GM23338 (cell line): ENCODE results near the gene RNASET2. TPM values are rescaled to one million over a fixed set of nuclear protein-coding genes. Genes with fewer than 3 reads are reported as not detected.

Source experiments
- ATAC-seq: fragments of 200-7000 bp; cut with Tn5 transposase; 3 replicates; pipeline ENCODE4 v1.9.1; 2020
- DNase-seq: peaks from one replicate; pipeline ENCODE4 v3.0.0-alpha.2; 2015; ENCODE audit warnings: low spot score
- H2AFZ ChIP-seq: fragments of 200-600 bp; sonication (generic); 2 replicates; pipeline ENCODE4 v1.8.0; 2016; ENCODE audit warnings: antibody characterized with exemption, mild to moderate bottlenecking, moderate library complexity
- H3F3A ChIP-seq: fragments of 200-600 bp; sonication (generic); replicated peaks from 2 replicates; pipeline ENCODE4 v1.8.0; 2017; ENCODE audit warnings: antibody characterized with exemption, mixed run types, low read depth
- H3K27ac ChIP-seq: fragments of 200-600 bp; sonication (generic); 2 replicates; pipeline ENCODE4 v1.6.1; 2016; ENCODE audit warnings: low read depth
- H3K27me3 ChIP-seq: fragments of 200-600 bp; sonication (generic); 2 replicates; pipeline ENCODE4 v1.8.0; 2016; ENCODE audit warnings: mild to moderate bottlenecking, mixed run types, moderate library complexity; ENCODE audit not compliant: insufficient read depth
- H3K36me3 ChIP-seq: fragments of 200-600 bp; sonication (generic); 2 replicates; pipeline ENCODE4 v1.8.0; 2016; ENCODE audit warnings: mild to moderate bottlenecking; ENCODE audit not compliant: insufficient read depth
- H3K4me1 ChIP-seq: fragments of 200-600 bp; sonication (generic); 2 replicates; pipeline ENCODE4 v1.8.0; 2016; ENCODE audit warnings: mild to moderate bottlenecking, moderate library complexity; ENCODE audit not compliant: insufficient read depth
- H3K4me2 ChIP-seq: fragments of 200-600 bp; sonication (generic); 2 replicates; pipeline ENCODE4 v1.7.1; 2017; ENCODE audit warnings: mixed run types
- H3K4me3 ChIP-seq: fragments of 200-600 bp; sonication (generic); 2 replicates; pipeline ENCODE4 v1.6.1; 2016; ENCODE audit warnings: mixed run types
- H3K79me2 ChIP-seq: fragments of 200-600 bp; sonication (generic); replicated peaks from 2 replicates; pipeline ENCODE4 v1.8.0; 2017; ENCODE audit warnings: mild to moderate bottlenecking; ENCODE audit not compliant: insufficient read depth
- H3K9me2 ChIP-seq: fragments of 200-600 bp; sonication (generic); 2 replicates; pipeline ENCODE4 v1.8.0; 2017; ENCODE audit not compliant: insufficient read depth
- H4K20me1 ChIP-seq: fragments of 200-600 bp; sonication (generic); replicated peaks from 2 replicates; pipeline ENCODE4 v1.8.0; 2017; ENCODE audit warnings: mild to moderate bottlenecking; ENCODE audit not compliant: insufficient read depth
- H3K27ac Mint-ChIP-seq: 2 replicates; pipeline ENCODE4 v1.8.0; 2020; ENCODE audit warnings: inconsistent platforms, mild to moderate bottlenecking, moderate library complexity, mixed read lengths
- H3K27me3 Mint-ChIP-seq: 3 replicates; pipeline ENCODE4 v1.8.0; 2022; ENCODE audit warnings: low read depth, mild to moderate bottlenecking, moderate library complexity, mixed read lengths, inconsistent platforms; ENCODE audit not compliant: insufficient read depth, poor library complexity
- H3K36me3 Mint-ChIP-seq: 3 replicates; pipeline ENCODE4 v1.8.0; 2021; ENCODE audit warnings: low read depth, mild to moderate bottlenecking, inconsistent platforms, moderate library complexity, mixed read lengths
- H3K4me1 Mint-ChIP-seq: 3 replicates; pipeline ENCODE4 v1.8.0; 2020; ENCODE audit warnings: mild to moderate bottlenecking, inconsistent platforms, mixed read lengths
- H3K4me3 Mint-ChIP-seq: 3 replicates; pipeline ENCODE4 v1.8.0; 2021; ENCODE audit warnings: moderate library complexity, mild to moderate bottlenecking, inconsistent platforms, mixed read lengths
- H3K9me3 Mint-ChIP-seq: 3 replicates; pipeline ENCODE4 v1.8.0; 2020; ENCODE audit warnings: moderate library complexity, mild to moderate bottlenecking, inconsistent platforms, mixed read lengths
- JUNB ChIP-seq: IDR thresholded peaks from one replicate; pipeline ENCODE4 v1.6.1; 2016; ENCODE audit warnings: antibody characterized with exemption; ENCODE audit not compliant: unreplicated experiment
- REST ChIP-seq: IDR thresholded peaks from one replicate; pipeline ENCODE4 v1.6.1; 2018; ENCODE audit warnings: antibody characterized with exemption; ENCODE audit not compliant: unreplicated experiment
- ZNF331 ChIP-seq: fragments of 250-450 bp; sonication (Bioruptor Pico); IDR thresholded peaks from 2 replicates; pipeline ENCODE4 v1.5.0; 2020; ENCODE audit warnings: low read depth, mild to moderate bottlenecking, moderate library complexity
- polyA plus RNA-seq: library from polyadenylated mRNA; unstranded; fragments of >200 nt; fragmentation: Nextera tagmentation; extraction: Ambion mirVana; gene quantifications from 2 replicates; pipeline ENCODE4 v1.2.1, GENCODE V29; 2016
- total RNA-seq: library from RNA; depleted of rRNA; stranded (reverse); fragments of >200 nt; shearing (Covaris generic); gene quantifications from 2 replicates; pipeline ENCODE4 v1.2.3, GENCODE V29; 2014
- TF ChIP-seq, protein P1 (sequence below): fragments of 250-450 bp; sonication (Bioruptor Pico); IDR thresholded peaks from 2 replicates; pipeline ENCODE4 v1.5.0; 2020; ENCODE audit warnings: mild to moderate bottlenecking, moderate library complexity

RNASET2 gene
- total and polyA plus RNA-seq, 2 experiments from 2014 or later, result 40.5 to 62.8 TPM

GRCh38 chr6:166934174-166934573 lies 22.2 kb downstream of the RNASET2 start (continued):
- TF ChIP-seq, protein P1, sequence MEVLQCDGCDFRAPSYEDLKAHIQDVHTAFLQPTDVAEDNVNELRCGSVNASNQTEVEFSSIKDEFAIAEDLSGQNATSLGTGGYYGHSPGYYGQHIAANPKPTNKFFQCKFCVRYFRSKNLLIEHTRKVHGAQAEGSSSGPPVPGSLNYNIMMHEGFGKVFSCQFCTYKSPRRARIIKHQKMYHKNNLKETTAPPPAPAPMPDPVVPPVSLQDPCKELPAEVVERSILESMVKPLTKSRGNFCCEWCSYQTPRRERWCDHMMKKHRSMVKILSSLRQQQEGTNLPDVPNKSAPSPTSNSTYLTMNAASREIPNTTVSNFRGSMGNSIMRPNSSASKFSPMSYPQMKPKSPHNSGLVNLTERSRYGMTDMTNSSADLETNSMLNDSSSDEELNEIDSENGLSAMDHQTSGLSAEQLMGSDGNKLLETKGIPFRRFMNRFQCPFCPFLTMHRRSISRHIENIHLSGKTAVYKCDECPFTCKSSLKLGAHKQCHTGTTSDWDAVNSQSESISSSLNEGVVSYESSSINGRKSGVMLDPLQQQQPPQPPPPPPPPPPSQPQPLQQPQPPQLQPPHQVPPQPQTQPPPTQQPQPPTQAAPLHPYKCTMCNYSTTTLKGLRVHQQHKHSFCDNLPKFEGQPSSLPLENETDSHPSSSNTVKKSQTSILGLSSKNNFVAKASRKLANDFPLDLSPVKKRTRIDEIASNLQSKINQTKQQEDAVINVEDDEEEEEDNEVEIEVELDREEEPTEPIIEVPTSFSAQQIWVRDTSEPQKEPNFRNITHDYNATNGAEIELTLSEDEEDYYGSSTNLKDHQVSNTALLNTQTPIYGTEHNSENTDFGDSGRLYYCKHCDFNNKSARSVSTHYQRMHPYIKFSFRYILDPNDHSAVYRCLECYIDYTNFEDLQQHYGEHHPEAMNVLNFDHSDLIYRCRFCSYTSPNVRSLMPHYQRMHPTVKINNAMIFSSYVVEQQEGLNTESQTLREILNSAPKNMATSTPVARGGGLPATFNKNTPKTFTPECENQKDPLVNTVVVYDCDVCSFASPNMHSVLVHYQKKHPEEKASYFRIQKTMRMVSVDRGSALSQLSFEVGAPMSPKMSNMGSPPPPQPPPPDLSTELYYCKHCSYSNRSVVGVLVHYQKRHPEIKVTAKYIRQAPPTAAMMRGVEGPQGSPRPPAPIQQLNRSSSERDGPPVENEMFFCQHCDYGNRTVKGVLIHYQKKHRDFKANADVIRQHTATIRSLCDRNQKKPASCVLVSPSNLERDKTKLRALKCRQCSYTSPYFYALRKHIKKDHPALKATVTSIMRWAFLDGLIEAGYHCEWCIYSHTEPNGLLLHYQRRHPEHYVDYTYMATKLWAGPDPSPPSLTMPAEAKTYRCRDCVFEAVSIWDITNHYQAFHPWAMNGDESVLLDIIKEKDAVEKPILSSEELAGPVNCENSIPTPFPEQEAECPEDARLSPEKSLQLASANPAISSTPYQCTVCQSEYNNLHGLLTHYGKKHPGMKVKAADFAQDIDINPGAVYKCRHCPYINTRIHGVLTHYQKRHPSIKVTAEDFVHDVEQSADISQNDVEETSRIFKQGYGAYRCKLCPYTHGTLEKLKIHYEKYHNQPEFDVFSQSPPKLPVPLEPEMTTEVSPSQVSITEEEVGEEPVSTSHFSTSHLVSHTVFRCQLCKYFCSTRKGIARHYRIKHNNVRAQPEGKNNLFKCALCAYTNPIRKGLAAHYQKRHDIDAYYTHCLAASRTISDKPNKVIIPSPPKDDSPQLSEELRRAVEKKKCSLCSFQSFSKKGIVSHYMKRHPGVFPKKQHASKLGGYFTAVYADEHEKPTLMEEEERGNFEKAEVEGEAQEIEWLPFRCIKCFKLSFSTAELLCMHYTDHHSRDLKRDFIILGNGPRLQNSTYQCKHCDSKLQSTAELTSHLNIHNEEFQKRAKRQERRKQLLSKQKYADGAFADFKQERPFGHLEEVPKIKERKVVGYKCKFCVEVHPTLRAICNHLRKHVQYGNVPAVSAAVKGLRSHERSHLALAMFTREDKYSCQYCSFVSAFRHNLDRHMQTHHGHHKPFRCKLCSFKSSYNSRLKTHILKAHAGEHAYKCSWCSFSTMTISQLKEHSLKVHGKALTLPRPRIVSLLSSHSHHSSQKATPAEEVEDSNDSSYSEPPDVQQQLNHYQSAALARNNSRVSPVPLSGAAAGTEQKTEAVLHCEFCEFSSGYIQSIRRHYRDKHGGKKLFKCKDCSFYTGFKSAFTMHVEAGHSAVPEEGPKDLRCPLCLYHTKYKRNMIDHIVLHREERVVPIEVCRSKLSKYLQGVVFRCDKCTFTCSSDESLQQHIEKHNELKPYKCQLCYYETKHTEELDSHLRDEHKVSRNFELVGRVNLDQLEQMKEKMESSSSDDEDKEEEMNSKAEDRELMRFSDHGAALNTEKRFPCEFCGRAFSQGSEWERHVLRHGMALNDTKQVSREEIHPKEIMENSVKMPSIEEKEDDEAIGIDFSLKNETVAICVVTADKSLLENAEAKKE (CRISPR knock-in tag), result no peak
- TF ChIP-seq REST (no peak), ZNF331 (CRISPR knock-in tag) (no peak)

- ATAC-seq (no peak), DNase-seq (no peak)
- Mint-ChIP-seq H3K4me3 (no peak overlapping the region), H3K27ac (no peak overlapping the region), H3K36me3 (peaks cover 5% of the 10 kb centered on the region; the same call in 1 of the 3 replicates), H3K4me1 (peaks cover 6% of the 10 kb centered on the region), H3K27me3 (peaks cover 1% of the 10 kb centered on the region), H3K9me3 (no peaks in the 10 kb centered on the region)
- Histone ChIP-seq H3K4me3 (no peak overlapping the region), H2AFZ (no peak overlapping the region), H3K27ac (no peak overlapping the region), H4K20me1 (no peaks in the 10 kb centered on the region), H3K79me2 (no peaks in the 10 kb centered on the region), H3K4me2 (no peak overlapping the region), H3K27me3 (no peaks in the 10 kb centered on the region), H3K4me1 (no peaks in the 10 kb centered on the region), H3K36me3 (peaks cover 2% of the 10 kb centered on the region; the same call in 1 of the 2 replicates), H3K9me2 (no peaks in the 10 kb centered on the region), H3F3A (peaks cover 7% of the 10 kb centered on the region; the same call in 1 of the 2 replicates)
- TF ChIP-seq ZNF331 (CRISPR knock-in tag) (no peak), JUNB (no peak), REST (no peak)
These were observed 23.0 kb downstream of the RNASET2 start for GRCh38 chr6:166933396-166933795.
